Adipocyte (in vitro differentiated cells): ENCODE data around the gene PMEPA1.

ENCODE experiments used
- DNase-seq: peaks from one replicate; pipeline ENCODE4 v3.0.0-alpha.2; 2015; ENCODE audit warnings: low read depth
- H3K27me3 ChIP-seq: replicated peaks from 2 replicates; pipeline ENCODE4 v1.7.0; 2013; ENCODE audit warnings: mild to moderate bottlenecking, low read length, moderate library complexity; ENCODE audit not compliant: control insufficient read depth, insufficient read depth
- H3K36me3 ChIP-seq: 2 replicates; pipeline ENCODE4 v1.7.0; 2013; ENCODE audit warnings: low read length, mild to moderate bottlenecking, moderate library complexity; ENCODE audit not compliant: control insufficient read depth, insufficient read depth, severe bottlenecking
- H3K4me1 ChIP-seq: 2 replicates; pipeline ENCODE4 v1.7.0; 2013; ENCODE audit warnings: mild to moderate bottlenecking, low read length, moderate library complexity; ENCODE audit not compliant: control insufficient read depth, insufficient read depth
- H3K4me3 ChIP-seq: 2 replicates; pipeline ENCODE4 v1.7.0; 2013; ENCODE audit warnings: mild to moderate bottlenecking, low read length, moderate library complexity
- H3K9ac ChIP-seq: 2 replicates; pipeline ENCODE4 v1.7.0; 2013; ENCODE audit warnings: mild to moderate bottlenecking, low read length, moderate library complexity
- H3K9me3 ChIP-seq: 2 replicates; pipeline ENCODE4 v1.7.0; 2013; ENCODE audit warnings: mild to moderate bottlenecking, low read length, moderate library complexity; ENCODE audit not compliant: control insufficient read depth

The PMEPA1 gene

GRCh38 chr20:57663241-57663640 is 46.6 kb downstream of the PMEPA1 start:
- Histone ChIP-seq H3K4me3 (no peak overlapping the region), H3K36me3 (peaks cover 12% of the 10 kb centered on the region), H3K27me3 (no peaks in the 10 kb centered on the region), H3K9me3 (no peaks in the 10 kb centered on the region), H3K4me1 (no peaks in the 10 kb centered on the region), H3K9ac (no peak overlapping the region)
- no peak for DNase-seq

GRCh38 chr20:57662456-57663240 is 47.2 kb downstream of the PMEPA1 start:
- H3K9ac ChIP-seq: no peak overlapping the region
- no peak overlapping the region for H3K4me3 ChIP-seq
- no peaks in the 10 kb centered on the region for H3K9me3 ChIP-seq
- H3K4me1 ChIP-seq: no peaks in the 10 kb centered on the region
- H3K27me3 ChIP-seq: no peaks in the 10 kb centered on the region
- peaks cover 15% of the 10 kb centered on the region for H3K36me3 ChIP-seq
- DNase-seq: no peak

- no peak for DNase-seq
- no peak overlapping the region for H3K4me3 ChIP-seq
- no peaks in the 10 kb centered on the region for H3K9me3 ChIP-seq
These were observed 47.9 kb downstream of the PMEPA1 start for GRCh38 chr20:57661746-57662455.

DNA sequence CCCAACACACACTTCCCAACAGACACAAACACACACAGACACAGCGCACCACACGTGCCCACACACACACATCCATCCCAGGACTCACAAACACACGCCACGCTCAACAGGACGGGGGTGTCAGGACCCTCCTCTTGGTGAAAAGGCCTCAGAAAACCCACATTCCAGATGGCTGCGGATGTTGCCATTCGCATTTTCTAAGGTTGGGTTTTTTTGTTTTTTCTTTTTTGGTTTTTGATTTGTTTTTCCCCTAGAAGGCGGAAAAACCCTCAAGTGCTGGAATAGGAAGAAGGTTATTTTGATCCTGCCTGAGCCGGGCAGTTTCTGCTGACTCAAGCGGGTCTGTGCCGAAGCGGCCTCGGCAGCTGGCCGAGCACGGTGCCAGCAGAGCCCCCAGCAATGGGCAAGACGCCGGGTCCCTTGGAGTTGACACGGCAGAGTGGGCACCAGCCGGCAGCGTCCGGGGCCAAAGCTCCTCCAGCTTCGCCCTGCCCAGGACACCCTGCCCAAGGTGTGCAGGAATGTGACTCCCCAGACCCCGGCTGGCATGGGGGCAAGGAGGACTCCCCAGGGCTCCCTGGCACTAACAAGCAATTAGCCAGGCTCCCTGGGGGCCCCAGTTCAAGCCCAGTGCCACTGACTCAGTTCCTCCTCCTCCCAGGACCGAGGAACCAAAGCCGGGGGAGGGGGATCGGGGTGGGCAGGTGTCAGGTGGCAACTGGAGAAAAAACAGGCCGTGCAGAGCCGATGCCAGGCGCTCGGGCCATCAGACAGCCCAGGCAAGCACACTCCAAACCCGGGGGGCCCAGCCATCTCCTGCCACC is 48.7 kb downstream of the PMEPA1 start:
- Histone ChIP-seq H3K4me3 (no peak overlapping the region), H3K9ac (no peak overlapping the region), H3K36me3 (peaks cover 25% of the 10 kb centered on the region), H3K27me3 (no peaks in the 10 kb centered on the region), H3K4me1 (no peaks in the 10 kb centered on the region), H3K9me3 (no peaks in the 10 kb centered on the region)
- DNase-seq: no peak

More at GRCh38 chr20:57661746-57662455, 47.9 kb downstream of the PMEPA1 start:
- Histone ChIP-seq H3K4me1 (no peaks in the 10 kb centered on the region), H3K27me3 (no peaks in the 10 kb centered on the region), H3K36me3 (peaks cover 22% of the 10 kb centered on the region), H3K9ac (no peak overlapping the region)

DNA sequence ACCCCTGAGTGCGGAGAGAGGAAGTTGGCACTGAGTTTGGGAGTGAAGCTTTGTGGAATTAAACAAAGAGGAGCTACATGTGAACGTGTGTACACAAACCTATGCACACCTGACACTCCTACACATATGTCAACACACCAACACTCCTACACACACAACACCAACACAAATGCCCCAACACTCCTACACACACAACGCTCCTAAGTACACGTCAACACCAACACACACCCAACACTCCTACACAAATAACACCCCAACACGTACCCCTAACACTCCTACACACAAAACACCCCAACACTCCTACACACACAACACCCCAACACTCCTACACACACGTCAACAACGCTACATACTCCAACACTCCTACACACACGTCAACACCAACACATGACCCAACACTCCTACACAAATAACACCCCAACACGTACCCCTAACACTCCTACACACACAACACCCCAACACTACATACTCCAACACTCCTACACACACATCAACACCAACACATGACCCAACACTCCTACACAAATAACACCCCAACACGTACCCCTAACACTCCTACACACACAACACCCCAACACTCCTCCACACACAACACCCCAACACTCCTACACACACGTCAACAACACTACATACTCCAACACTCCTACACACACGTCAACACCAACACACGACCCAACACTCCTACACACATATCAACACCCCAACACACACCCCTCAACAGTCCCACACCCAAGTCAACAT is 49.5 kb downstream of the PMEPA1 start:
- no peak for DNase-seq
- H3K27me3 ChIP-seq: no peaks in the 10 kb centered on the region
- no peaks in the 10 kb centered on the region for H3K9me3 ChIP-seq
- H3K9ac ChIP-seq: no peak overlapping the region
- no peak overlapping the region for H3K4me3 ChIP-seq
- H3K4me1 ChIP-seq: no peaks in the 10 kb centered on the region
- peaks cover 25% of the 10 kb centered on the region for H3K36me3 ChIP-seq

DNA sequence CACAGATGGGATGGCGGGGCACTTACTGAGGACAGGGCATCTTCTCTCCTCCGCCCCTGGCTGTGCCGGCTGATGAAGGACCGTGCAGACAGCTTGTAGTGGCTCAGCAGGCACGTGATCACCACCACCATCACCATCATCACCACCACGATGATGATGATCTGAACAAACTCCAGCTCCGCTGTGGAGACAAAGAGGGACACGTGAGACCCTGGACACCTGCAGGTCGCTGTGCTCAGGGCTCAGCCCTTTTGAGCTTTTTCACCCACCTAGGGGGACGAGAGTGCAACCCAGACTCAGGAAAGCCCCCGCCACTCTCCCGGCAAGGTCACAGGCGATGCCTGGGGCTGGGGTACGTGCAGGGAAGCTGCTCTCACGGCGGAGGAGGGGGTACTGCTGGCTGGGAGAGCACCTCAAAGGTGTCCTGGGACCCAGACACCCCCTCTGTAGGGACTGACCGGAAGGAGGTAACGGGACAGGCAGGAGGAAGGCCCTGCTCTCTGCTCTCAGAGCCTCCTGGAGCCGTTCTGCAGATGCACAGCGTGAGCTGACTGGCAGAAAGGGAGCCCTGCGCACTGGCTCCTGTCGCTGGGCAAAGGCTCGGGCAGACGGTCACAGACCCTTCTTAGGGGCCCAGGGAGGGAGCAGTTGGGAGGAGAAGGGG is 50.2 kb downstream of the PMEPA1 start:
- no peak overlapping the region for H3K4me3 ChIP-seq

GRCh38 chr20:57658833-57659516 is 50.8 kb downstream of the PMEPA1 start:
- Histone ChIP-seq H3K36me3 (peaks cover 25% of the 10 kb centered on the region), H3K4me1 (no peaks in the 10 kb centered on the region), H3K4me3 (no peak overlapping the region), H3K27me3 (no peaks in the 10 kb centered on the region), H3K9me3 (no peaks in the 10 kb centered on the region), H3K9ac (no peak overlapping the region)
- no peak for DNase-seq

More for the DNA sequence above, 50.2 kb downstream of the PMEPA1 start:
- Histone ChIP-seq H3K36me3 (peaks cover 25% of the 10 kb centered on the region), H3K4me1 (no peaks in the 10 kb centered on the region), H3K9me3 (no peaks in the 10 kb centered on the region), H3K27me3 (no peaks in the 10 kb centered on the region), H3K9ac (no peak overlapping the region)
- no peak for DNase-seq

GRCh38 chr20:57658447-57658832 is 51.4 kb downstream of the PMEPA1 start:
- H3K27me3 ChIP-seq: no peaks in the 10 kb centered on the region
- H3K4me3 ChIP-seq: no peak overlapping the region
- H3K4me1 ChIP-seq: no peaks in the 10 kb centered on the region
- DNase-seq: no peak
- no peak overlapping the region for H3K9ac ChIP-seq
- H3K9me3 ChIP-seq: no peaks in the 10 kb centered on the region
- peaks cover 25% of the 10 kb centered on the region for H3K36me3 ChIP-seq

GRCh38 chr20:57657535-57658446 is 52.0 kb downstream of the PMEPA1 start:
- H3K36me3 ChIP-seq: peaks cover 25% of the 10 kb centered on the region
- DNase-seq: no peak
- no peak overlapping the region for H3K9ac ChIP-seq
- no peak overlapping the region for H3K4me3 ChIP-seq
- no peaks in the 10 kb centered on the region for H3K9me3 ChIP-seq
- no peaks in the 10 kb centered on the region for H3K4me1 ChIP-seq
- no peaks in the 10 kb centered on the region for H3K27me3 ChIP-seq
